ENCODE data around the gene GPC3.

GPC3 gene

DNA sequence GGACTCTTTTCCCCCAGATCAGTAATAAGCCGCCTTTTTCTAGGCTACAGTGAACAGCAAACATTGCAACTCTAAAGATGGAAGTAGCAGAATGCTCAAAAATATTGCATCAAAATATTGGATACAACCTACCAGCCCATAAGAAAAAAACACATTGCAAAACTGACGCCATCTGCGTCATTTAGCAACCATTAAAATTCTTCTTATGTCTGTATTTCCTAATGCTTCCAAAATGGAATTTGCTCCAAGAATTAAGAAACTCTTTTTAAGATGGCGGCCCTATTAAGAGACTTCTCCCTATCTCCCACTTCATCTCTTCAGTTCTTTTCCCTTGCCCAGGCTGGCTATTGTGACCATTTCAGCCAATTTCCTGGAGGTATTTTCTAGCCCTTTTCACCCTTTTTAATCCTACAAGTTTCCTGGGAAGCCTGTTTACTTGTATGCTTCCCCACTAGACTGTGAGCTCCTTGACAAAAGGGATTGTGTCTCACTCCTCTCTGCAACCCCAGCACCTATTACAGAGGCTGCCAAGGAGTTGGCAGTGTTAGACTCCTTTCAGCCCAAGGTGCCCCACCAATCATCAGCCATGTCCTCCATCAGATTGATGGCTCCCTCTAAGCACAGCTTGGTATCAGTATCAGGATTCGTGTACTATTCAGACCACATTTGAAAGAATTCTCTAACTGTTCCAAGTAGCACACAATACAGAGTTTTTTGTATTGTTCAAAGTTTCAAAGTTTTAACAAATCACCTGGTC, 4.4 kb downstream of the GPC3 start:
- no peak for DNase-seq (ENCODE audit: extremely low spot score)
- ChIA-PET CTCF (no interaction called here), POLR2A (no interaction called here)
- TF ChIP-seq, protein P1, sequence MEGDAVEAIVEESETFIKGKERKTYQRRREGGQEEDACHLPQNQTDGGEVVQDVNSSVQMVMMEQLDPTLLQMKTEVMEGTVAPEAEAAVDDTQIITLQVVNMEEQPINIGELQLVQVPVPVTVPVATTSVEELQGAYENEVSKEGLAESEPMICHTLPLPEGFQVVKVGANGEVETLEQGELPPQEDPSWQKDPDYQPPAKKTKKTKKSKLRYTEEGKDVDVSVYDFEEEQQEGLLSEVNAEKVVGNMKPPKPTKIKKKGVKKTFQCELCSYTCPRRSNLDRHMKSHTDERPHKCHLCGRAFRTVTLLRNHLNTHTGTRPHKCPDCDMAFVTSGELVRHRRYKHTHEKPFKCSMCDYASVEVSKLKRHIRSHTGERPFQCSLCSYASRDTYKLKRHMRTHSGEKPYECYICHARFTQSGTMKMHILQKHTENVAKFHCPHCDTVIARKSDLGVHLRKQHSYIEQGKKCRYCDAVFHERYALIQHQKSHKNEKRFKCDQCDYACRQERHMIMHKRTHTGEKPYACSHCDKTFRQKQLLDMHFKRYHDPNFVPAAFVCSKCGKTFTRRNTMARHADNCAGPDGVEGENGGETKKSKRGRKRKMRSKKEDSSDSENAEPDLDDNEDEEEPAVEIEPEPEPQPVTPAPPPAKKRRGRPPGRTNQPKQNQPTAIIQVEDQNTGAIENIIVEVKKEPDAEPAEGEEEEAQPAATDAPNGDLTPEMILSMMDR (IDR thresholded peaks at IDR 0.05; ENCODE audit: control extremely low read depth, extremely low read depth, low read depth, missing control alignments): no peak

DNA sequence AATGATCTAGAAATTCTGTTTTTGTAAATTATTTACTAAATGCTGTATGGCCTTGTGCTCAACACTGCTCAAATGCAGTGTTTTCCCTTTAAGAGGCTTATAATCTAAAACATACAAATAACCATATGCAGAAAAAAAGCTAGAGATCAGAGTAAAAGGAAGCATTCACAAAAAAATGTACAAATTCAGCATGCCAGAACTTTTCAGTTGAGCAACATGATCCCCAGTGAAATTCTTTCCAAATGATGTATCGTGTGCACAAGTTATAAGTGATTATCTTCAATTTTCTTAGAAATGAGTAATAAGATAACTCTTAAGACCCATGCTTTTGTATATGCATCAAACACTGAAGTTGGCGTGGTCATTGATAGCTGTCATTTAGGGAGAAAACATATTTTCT, 5.0 kb downstream of the GPC3 start:
- POLR2A ChIA-PET: no interaction called here
- no peak for DNase-seq (ENCODE audit: extremely low spot score)
- TF ChIP-seq, protein P1 (IDR thresholded peaks at IDR 0.05; ENCODE audit: control extremely low read depth, extremely low read depth, low read depth, missing control alignments): no peak
- CTCF ChIA-PET: no interaction called here

DNA sequence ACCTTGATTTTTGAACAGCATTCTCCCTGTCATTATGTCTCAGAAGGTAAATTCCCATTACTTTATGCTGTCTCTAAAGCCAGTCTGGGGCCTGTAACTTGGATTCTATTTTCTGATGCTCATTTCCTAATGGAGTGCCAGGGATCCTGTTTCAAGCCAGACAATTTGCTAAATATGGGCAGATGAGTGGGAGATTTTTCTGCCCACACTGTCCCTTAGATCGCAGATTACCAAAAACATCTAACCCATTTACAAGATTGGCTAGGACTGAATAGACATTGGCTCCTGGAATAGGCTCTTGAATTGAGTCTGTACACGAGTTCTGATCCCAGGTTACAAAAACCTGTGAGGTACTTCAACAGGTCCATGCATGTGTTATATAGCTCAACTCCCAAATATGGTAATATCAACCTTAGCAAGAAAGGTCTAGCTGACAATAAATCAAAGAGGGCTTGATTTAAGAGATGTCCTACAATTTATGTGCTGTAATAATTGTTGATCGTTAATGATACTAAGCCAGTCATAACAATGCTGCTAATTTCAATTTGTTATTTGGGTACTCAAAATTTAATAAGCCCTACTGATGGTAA, 5.7 kb downstream of the GPC3 start:
- TF ChIP-seq, protein P1 (IDR thresholded peaks at IDR 0.05; ENCODE audit: control extremely low read depth, extremely low read depth, low read depth, missing control alignments): no peak
- no peak for DNase-seq (ENCODE audit: extremely low spot score)
- ChIA-PET CTCF (no interaction called here), POLR2A (no interaction called here)

DNA sequence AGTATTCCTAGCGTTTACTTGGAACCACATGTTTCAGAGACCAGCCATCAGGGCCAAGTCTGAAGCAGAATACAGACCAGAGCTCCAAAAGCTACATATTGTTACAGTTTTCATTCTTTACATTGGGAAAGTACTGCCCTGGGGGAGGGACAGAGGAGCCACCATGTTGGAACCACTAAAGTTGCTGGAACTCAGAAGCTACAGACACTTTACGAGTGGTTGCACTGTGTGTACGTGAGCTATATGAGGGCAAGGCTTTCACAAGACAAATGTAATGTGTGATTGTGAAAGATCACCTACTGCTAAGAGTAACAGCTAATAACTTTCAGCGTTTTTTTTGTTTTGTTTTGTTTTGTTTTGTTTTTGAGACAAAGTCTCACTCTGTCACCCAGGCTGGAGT, 11.7 kb downstream of the GPC3 start:
- ChIA-PET CTCF (no interaction called here), POLR2A (no interaction called here)
- TF ChIP-seq, protein P1 (IDR thresholded peaks at IDR 0.05; ENCODE audit: control extremely low read depth, extremely low read depth, low read depth, missing control alignments): no peak
- no peak for DNase-seq (ENCODE audit: extremely low spot score)

DNA sequence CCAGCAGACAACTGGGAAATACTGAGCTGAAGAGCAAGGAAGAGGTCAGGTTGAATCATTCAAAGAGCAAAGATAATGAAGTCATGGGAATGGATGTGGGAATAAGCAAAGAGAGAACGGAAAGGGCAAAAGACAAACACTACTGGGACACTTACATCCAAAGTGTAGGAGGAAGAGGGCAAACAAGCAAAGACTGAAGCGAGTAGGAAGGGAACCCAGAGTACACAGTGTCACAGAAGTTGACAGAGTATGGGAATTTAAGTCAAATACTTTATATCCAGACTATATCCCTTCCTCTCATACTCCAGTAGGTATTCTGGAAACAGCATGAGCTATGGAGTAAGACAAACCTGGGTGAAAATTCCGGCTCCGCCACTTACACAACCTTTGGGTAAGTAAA, 12.5 kb downstream of the GPC3 start:
- no peak for DNase-seq (ENCODE audit: extremely low spot score)
- ChIA-PET CTCF (no interaction called here), POLR2A (no interaction called here)
- TF ChIP-seq, protein P1 (IDR thresholded peaks at IDR 0.05; ENCODE audit: control extremely low read depth, extremely low read depth, low read depth, missing control alignments): no peak

DNA sequence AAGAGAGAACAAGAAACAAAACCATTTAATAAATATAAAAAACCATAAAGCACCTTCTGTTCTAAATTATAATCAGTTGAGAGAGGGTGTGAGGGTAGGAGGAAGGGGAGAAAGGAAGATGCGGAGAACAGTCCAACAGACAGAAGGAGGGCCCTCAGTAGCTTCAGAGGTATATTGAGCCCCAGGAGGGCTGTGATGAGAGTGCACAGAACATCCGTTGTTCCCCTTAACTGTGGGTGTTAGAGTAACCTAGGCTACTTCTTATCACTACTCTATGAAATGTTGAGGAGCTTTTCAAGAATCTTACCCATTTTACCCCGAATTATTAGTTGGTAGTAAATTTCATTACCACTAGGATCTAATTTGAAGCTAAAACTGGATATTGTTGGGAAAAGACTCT, 13.8 kb downstream of the GPC3 start:
- ChIA-PET POLR2A (no interaction called here), CTCF (interaction anchor here (1.2 kb wide), 1 partner anchor 9 kb away, joined by 3 read pairs; no protein-coding TSS in a partner anchor)
- no peak for DNase-seq (ENCODE audit: extremely low spot score)
- TF ChIP-seq, protein P1 (IDR thresholded peaks at IDR 0.05; ENCODE audit: control extremely low read depth, extremely low read depth, low read depth, missing control alignments): no peak
